Transverse colon (tissue), 4 donors: ENCODE measurements around the gene PPIL1. TPM values are rescaled to one million over a fixed set of nuclear protein-coding genes. Genes with fewer than 3 reads are reported as not detected.

Experiments used
- DNase-seq: peaks from one replicate; pipeline ENCODE4 v3.0.0-alpha.2; 2019
- H3K27ac ChIP-seq, 4 donors: fragments of 200-600 bp; sonication (generic); 2 replicates each; pipeline ENCODE4 v1.5.1; 2016 to 2018; ENCODE audit warnings: inconsistent platforms in 4 of 4
- H3K27me3 ChIP-seq: fragments of 200-600 bp; sonication (generic); 2 replicates; pipeline ENCODE4 v1.5.1; 2017; ENCODE audit warnings: inconsistent platforms
- H3K36me3 ChIP-seq, 4 donors: fragments of 200-600 bp; sonication (generic); 2 replicates each; pipeline ENCODE4 v1.5.1; 2017 to 2019; ENCODE audit warnings: inconsistent platforms in 4 of 4
- H3K4me1 ChIP-seq, 4 donors: fragments of 200-600 bp; sonication (generic); 2 replicates each; pipeline ENCODE4 v1.5.1; 2017 to 2020; ENCODE audit warnings: inconsistent platforms in 4 of 4
- H3K4me3 ChIP-seq, 4 donors: fragments of 200-600 bp; sonication (generic); 1 replicate in 1 of 4; 2 replicates in 3 of 4; pipeline versions ENCODE4 v1.5.1 to v1.6.1; 2017 to 2019; ENCODE audit warnings: inconsistent platforms in 4 of 4
- H3K9me3 ChIP-seq, 2 donors: fragments of 200-600 bp; sonication (generic); 2 replicates each; pipeline ENCODE4 v1.5.1; 2017 to 2019; ENCODE audit warnings: inconsistent platforms in 2 of 2
- CTCF ChIP-seq, 5 experiments: fragments of 200-600 bp in 3 of 5; fragments of 450-650 bp in 2 of 5; sonication (generic) in 3 of 5; IDR thresholded peaks; 1 replicate in 2 of 5; 2 replicates in 3 of 5; pipeline ENCODE4 v1.5.1; 2016 to 2017; ENCODE audit warnings: antibody characterized with exemption in 5 of 5, inconsistent platforms in 3 of 5, mild to moderate bottlenecking in 2 of 5, moderate library complexity in 1 of 5
- EP300 ChIP-seq: sonication (generic); formaldehyde crosslinking; IDR thresholded peaks from one replicate; pipeline ENCODE4 v1.6.1; 2017; ENCODE audit warnings: antibody characterized with exemption, low read depth
- POLR2A ChIP-seq: fragments of 450-650 bp; IDR thresholded peaks from one replicate; pipeline ENCODE4 v1.6.1; 2016; ENCODE audit warnings: antibody characterized with exemption, mild to moderate bottlenecking, moderate library complexity
- POLR2AphosphoS5 ChIP-seq, 3 donors: sonication (generic); formaldehyde crosslinking; IDR thresholded peaks; one replicate each; pipeline ENCODE4 v1.6.1; 2016; ENCODE audit warnings: antibody characterized with exemption in 3 of 3
- WGBS, 2 donors: methylation state at CpG; one replicate each; pipeline ENCODE4 v1.1.5; 2018; ENCODE audit warnings: low coverage in 1 of 2; 5-methylcytosine and 5-hydroxymethylcytosine counted together
- in situ Hi-C, 4 donors: fragments of 200-750 bp; cut with MboI; loops; one replicate each; pipeline versions ENCODE4 v1.15.0 to v1.15.1; 2017; ENCODE audit warnings: low sequenced_read_pairs in 3 of 4, low pct_ligation_motif_present in 1 of 4, low pct_unique_long_range_greater_than_20kb in 1 of 4
- intact Hi-C: fragments of 100-400 bp; cut with DNase I; formaldehyde crosslinking; loops from one replicate; pipeline ENCODE4 v1.15.1; 2023; ENCODE audit warnings: low total_unique reads
- total RNA-seq, 4 donors: library from RNA; depleted of rRNA; stranded (reverse); fragments of >200 nt; gene quantifications; one replicate each; pipeline ENCODE4 v1.1.0, GENCODE V29; 2016

PPIL1 gene
- total RNA-seq, 4 donors from 2014 or later: 1.00 to 5.6 (median 3.3) TPM

- in situ Hi-C loops (no loop called here), intact Hi-C loops (no loop called here)
- no peaks in the 10 kb centered on the region for H3K27me3 ChIP-seq
- H3K36me3 ChIP-seq: no peaks in the 10 kb centered on the region
- H3K4me1 ChIP-seq: no peaks in the 10 kb centered on the region
- H3K27ac ChIP-seq: no peak overlapping the region
- H3K9me3 ChIP-seq: no peaks in the 10 kb centered on the region
- no peak overlapping the region for H3K4me3 ChIP-seq
- DNase-seq: no peak
- WGBS, 2 donors: 95 to 100% methylated on average over 4 to 7 of the region's 7 CpGs
- TF ChIP-seq CTCF (IDR thresholded peaks at IDR 0.05) (no peak), EP300 (no peak), POLR2AphosphoS5 (IDR thresholded peaks at IDR 0.05) (no peak), POLR2A (no peak)
Measured at GRCh38 chr6:36860126-36860525, 14.5 kb downstream of the PPIL1 start.

GRCh38 chr6:36858407-36858981, 16.1 kb downstream of the PPIL1 start:
- intact Hi-C loops: no loop called here
- H3K27me3 ChIP-seq: no peaks in the 10 kb centered on the region
- DNase-seq: no peak
- H3K4me3 ChIP-seq: no peak overlapping the region
- H3K27ac ChIP-seq: peak overlapping the region in 3 of 4 donors; percentile 9 to 48 (median 29)
- in situ Hi-C loops: no loop called here
- H3K36me3 ChIP-seq: no peaks in the 10 kb centered on the region
- peaks cover 0 to 3% (median 0%) of the 10 kb centered on the region in 4 donors for H3K4me1 ChIP-seq
- no peaks in the 10 kb centered on the region for H3K9me3 ChIP-seq
- WGBS, 2 donors: 75 to 82% methylated on average over 5 to 6 of the region's 6 CpGs
- no peak for TF ChIP-seq EP300
- no peak for TF ChIP-seq POLR2A
- peak in 2 of 3 donors; percentile 25 to 35 for TF ChIP-seq POLR2AphosphoS5 (IDR thresholded peaks at IDR 0.05)
- TF ChIP-seq CTCF (IDR thresholded peaks at IDR 0.05): no peak

- DNase-seq: no peak
- intact Hi-C loops (no loop called here), in situ Hi-C loops (no loop called here)
- peaks cover 0 to 4% (median 0%) of the 10 kb centered on the region in 4 donors for H3K4me1 ChIP-seq
- TF ChIP-seq CTCF (IDR thresholded peaks at IDR 0.05) (no peak), POLR2AphosphoS5 (IDR thresholded peaks at IDR 0.05) (no peak), POLR2A (no peak), EP300 (no peak)
- WGBS, 2 donors: 90 to 93% methylated on average over 2 to 4 of the region's 4 CpGs
- no peak overlapping the region for H3K4me3 ChIP-seq
- H3K27me3 ChIP-seq: no peaks in the 10 kb centered on the region
- H3K36me3 ChIP-seq: no peaks in the 10 kb centered on the region
- no peak overlapping the region for H3K27ac ChIP-seq
- no peaks in the 10 kb centered on the region for H3K9me3 ChIP-seq
Measured at GRCh38 chr6:36857325-36857724, 17.3 kb downstream of the PPIL1 start.

- no peak for TF ChIP-seq POLR2A
- no peak for TF ChIP-seq CTCF (IDR thresholded peaks at IDR 0.05)
- TF ChIP-seq POLR2AphosphoS5 (IDR thresholded peaks at IDR 0.05): no peak
- TF ChIP-seq EP300: no peak
- Histone ChIP-seq H3K4me1 (peaks cover 0 to 8% (median 0%) of the 10 kb centered on the region in 4 donors), H3K36me3 (no peaks in the 10 kb centered on the region), H3K4me3 (no peak overlapping the region), H3K27ac (no peak overlapping the region), H3K9me3 (no peaks in the 10 kb centered on the region), H3K27me3 (no peaks in the 10 kb centered on the region)
- DNase-seq: no peak
- intact Hi-C loops (no loop called here), in situ Hi-C loops (no loop called here)
- WGBS, 2 donors: 82% methylated on average over 8 of the region's 8 CpGs; no CpG with 5 or more reads in 1 of the 2 donors
Measured at GRCh38 chr6:36856277-36856676, 18.3 kb downstream of the PPIL1 start.
